GM21529 (cell line): Measurements from ENCODE around the gene GMFB.

Source experiments
- ATAC-seq: cut with Tn5 transposase; IDR thresholded peaks from one replicate; pipeline ENCODE4 v1.9.1; 2021; ENCODE audit not compliant: unreplicated experiment

The GMFB gene

GRCh38 chr14:54435500-54435981 is 53.2 kb downstream of the GMFB start:
- ATAC-seq: peak; percentile 60

GRCh38 chr14:54428527-54428926 is 60.3 kb downstream of the GMFB start:
- ATAC-seq: no peak

DNA sequence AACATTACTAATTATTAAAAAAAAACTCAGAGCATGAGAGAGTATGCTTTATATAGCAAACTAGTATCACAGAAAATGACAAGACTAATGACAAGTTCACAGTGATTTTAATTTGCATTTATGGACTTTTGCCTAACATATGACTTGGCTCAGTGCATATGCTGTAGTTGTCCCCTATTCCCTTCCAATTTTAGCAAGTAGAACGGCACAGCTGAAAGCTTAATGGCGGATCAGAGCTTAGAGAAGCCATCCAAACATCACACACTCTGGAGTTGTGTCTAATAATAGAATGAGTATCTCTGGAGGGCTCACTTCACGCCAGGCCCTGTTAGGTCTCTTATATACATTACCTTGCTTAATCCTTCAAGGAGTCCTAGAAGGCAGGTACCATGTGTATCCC is 60.9 kb downstream of the GMFB start:
- ATAC-seq: no peak

GRCh38 chr14:54425537-54426274 is 63.1 kb downstream of the GMFB start:
- no peak for ATAC-seq

DNA sequence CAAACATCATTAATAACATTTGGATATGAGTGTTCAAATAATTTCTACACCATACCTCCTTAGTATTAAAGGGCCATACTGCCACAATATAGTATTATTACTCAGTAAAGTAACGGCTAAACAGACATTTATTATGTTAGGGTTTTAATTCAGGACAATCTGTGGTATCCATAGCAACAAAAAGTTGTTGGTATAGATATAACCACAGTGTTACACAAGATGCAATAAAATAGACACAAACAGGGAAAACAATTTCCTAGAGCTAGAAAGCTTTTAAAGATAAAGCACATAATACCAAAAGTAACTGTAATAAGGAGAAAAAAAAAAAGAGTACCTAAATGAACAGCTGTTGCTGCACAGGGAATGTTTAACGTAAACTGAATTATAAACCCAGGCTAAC is 63.7 kb downstream of the GMFB start:
- no peak for ATAC-seq
